Measurements from ENCODE around the gene LMOD2.

Gene LMOD2

GRCh38 chr7:123616223-123616622 is 39.4 kb upstream of the LMOD2 start:
- DNase-seq (ENCODE audit: low read depth): no peak
- H3K4me3 ChIP-seq (ENCODE audit: low read depth, low read length): no peak overlapping the region
- TF ChIP-seq CTCF (IDR thresholded peaks at IDR 0.05; ENCODE audit: control insufficient read depth, extremely low read depth, insufficient read depth): no peak

DNA sequence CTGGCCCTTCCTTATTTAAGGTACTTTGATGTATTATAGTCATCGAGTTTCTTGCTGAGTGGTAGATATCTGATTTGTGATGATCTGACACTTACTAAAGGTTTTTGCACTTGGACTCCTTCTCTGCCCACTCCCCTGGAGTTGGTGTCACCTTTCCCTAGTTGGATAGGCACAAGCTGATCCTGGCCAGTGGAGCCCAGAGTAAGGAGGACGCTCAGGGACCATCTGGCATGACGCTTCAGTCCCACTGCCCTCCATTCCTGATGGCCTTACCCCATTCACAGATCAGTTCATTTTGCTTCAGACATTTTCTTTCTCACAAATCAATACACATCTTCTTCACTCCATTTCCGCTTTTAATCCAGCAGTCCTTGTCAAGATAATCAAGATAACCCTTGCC is 34.0 kb upstream of the LMOD2 start:
- no peak overlapping the region for H3K4me3 ChIP-seq (ENCODE audit: low read depth, low read length)
- no peak for DNase-seq (ENCODE audit: low read depth)
- TF ChIP-seq CTCF (IDR thresholded peaks at IDR 0.05; ENCODE audit: control insufficient read depth, extremely low read depth, insufficient read depth): no peak

GRCh38 chr7:123622660-123623386 is 32.8 kb upstream of the LMOD2 start:
- peak; percentile 81 for DNase-seq (ENCODE audit: low read depth)
- no peak overlapping the region for H3K4me3 ChIP-seq (ENCODE audit: low read depth, low read length)
- no peak for TF ChIP-seq CTCF (IDR thresholded peaks at IDR 0.05; ENCODE audit: control insufficient read depth, extremely low read depth, insufficient read depth)

DNA sequence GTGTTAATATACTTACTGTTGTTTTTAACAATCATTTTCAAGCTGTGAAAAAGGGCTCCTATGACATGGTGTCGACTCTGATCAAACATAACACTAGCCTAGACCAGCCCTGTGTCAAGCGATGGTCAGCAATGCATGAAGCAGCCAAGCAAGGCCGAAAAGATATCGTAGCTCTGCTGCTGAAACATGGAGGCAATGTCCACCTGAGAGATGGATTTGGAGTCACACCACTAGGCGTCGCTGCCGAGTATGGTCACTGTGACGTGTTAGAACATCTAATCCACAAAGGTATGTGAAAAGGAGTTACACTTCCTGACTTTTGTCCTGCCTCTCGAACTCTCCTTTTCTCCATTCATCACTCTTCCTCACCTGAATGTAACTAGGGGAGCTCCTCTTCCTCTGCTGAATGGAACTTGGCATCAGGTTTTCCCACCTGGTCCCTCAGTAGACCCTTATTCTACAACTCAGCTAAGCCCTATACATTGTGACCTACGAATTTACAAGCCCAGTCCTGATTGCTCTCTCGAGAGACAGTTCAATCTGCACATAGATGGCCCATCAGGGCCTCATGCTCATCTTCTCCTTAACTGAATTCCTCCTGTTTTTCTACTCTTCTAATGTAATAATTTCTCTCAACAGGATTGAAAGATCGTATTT is 31.0 kb upstream of the LMOD2 start:
- no peak for DNase-seq (ENCODE audit: low read depth)
- H3K4me3 ChIP-seq (ENCODE audit: low read depth, low read length): no peak overlapping the region
- TF ChIP-seq CTCF (IDR thresholded peaks at IDR 0.05; ENCODE audit: control insufficient read depth, extremely low read depth, insufficient read depth): peak; percentile 63

DNA sequence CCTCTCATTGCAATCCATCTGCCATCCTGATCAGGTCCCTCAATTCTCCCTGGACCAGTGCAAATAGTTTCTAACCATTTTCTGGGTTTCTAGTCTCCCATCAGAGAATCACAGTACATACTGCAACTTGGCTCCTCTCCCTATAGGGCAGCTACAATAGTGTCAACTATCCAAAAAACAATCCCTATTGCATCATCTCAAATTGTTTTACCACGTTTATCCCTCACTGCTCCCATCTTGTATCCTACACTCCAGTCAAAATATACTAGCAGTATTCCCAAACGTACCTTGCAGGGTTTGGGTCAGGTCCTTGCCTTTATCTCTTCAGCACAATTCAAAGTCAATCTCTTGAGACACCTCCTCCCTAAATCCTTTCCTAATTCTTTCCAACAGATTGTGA is 30.4 kb upstream of the LMOD2 start:
- no peak overlapping the region for H3K4me3 ChIP-seq (ENCODE audit: low read depth, low read length)
- no peak for DNase-seq (ENCODE audit: low read depth)
- TF ChIP-seq CTCF (IDR thresholded peaks at IDR 0.05; ENCODE audit: control insufficient read depth, extremely low read depth, insufficient read depth): no peak

GRCh38 chr7:123627851-123628250 is 27.8 kb upstream of the LMOD2 start:
- DNase-seq (ENCODE audit: low read depth): no peak
- H3K4me3 ChIP-seq (ENCODE audit: low read depth, low read length): no peak overlapping the region
- TF ChIP-seq CTCF (IDR thresholded peaks at IDR 0.05; ENCODE audit: control insufficient read depth, extremely low read depth, insufficient read depth): no peak
